ENCODE data around the gene PPFIBP2. TPM values are rescaled to one million over a fixed set of nuclear protein-coding genes. Genes with fewer than 3 reads are reported as not detected.

The PPFIBP2 gene
- total RNA-seq, 1 experiment from 2014 or later = 21.5 TPM

GRCh38 chr11:7585816-7586215 is 72.0 kb downstream of the PPFIBP2 start:
- no TSS peak for BruUV-seq (replicated peaks)
- no peak for ATAC-seq
- Histone ChIP-seq H3K4me3 (ENCODE audit: low read depth in 2 of 2, low read length in 2 of 2) (no peak overlapping the region), H3K27me3 (ENCODE audit: control insufficient read depth, insufficient read depth, low read length) (no peaks in the 10 kb centered on the region), H3K4me1 (ENCODE audit: control insufficient read depth, insufficient read depth, low read length) (no peaks in the 10 kb centered on the region), H3K9me3 (ENCODE audit: control insufficient read depth, insufficient read depth, low read depth, low read length) (no peaks in the 10 kb centered on the region), H3K27ac (ENCODE audit: low read length) (no peak overlapping the region), H3K36me3 (ENCODE audit: control insufficient read depth, insufficient read depth, low read length) (no peaks in the 10 kb centered on the region)
- ChIA-PET POLR2A (no interaction called here), CTCF (no interaction called here)
- TF ChIP-seq POLR2AphosphoS5 (IDR thresholded peaks at IDR 0.05; ENCODE audit: low read depth, low read length) (no peak), REST (IDR thresholded peaks at IDR 0.05; ENCODE audit: insufficient read depth in 1 of 2, low read depth in 2 of 2, low read length in 1 of 2) (no peak), TCF7L2 (IDR thresholded peaks at IDR 0.05; ENCODE audit: low read depth, low read length) (no peak), CTCF (IDR thresholded peaks at IDR 0.05) (no peak), SIN3A (IDR thresholded peaks at IDR 0.05; ENCODE audit: borderline replicate concordance, insufficient read depth, low read depth, low read length) (no peak)
- DNase-seq (ENCODE audit: low read depth, low spot score) = no peak
- intact Hi-C loops (cut with micrococcal nuclease; ENCODE audit: unreplicated experiment) = no loop called here
- in situ Hi-C loops (cut with HindIII; ENCODE audit: low pct_unique_long_range_greater_than_20kb, low sequenced_read_pairs) = no loop called here

- H3K36me3 ChIP-seq (ENCODE audit: control insufficient read depth, insufficient read depth, low read length) = no peaks in the 10 kb centered on the region
- no peak for DNase-seq (ENCODE audit: low read depth, low spot score)
- no peaks in the 10 kb centered on the region for H3K9me3 ChIP-seq (ENCODE audit: control insufficient read depth, insufficient read depth, low read depth, low read length)
- H3K4me3 ChIP-seq (ENCODE audit: low read depth in 2 of 2, low read length in 2 of 2) = no peak overlapping the region
- TF ChIP-seq CTCF (IDR thresholded peaks at IDR 0.05) (no peak), POLR2AphosphoS5 (IDR thresholded peaks at IDR 0.05; ENCODE audit: low read depth, low read length) (no peak), REST (IDR thresholded peaks at IDR 0.05; ENCODE audit: insufficient read depth in 1 of 2, low read depth in 2 of 2, low read length in 1 of 2) (no peak), SIN3A (IDR thresholded peaks at IDR 0.05; ENCODE audit: borderline replicate concordance, insufficient read depth, low read depth, low read length) (no peak), TCF7L2 (IDR thresholded peaks at IDR 0.05; ENCODE audit: low read depth, low read length) (no peak)
- no peaks in the 10 kb centered on the region for H3K27me3 ChIP-seq (ENCODE audit: control insufficient read depth, insufficient read depth, low read length)
- H3K27ac ChIP-seq (ENCODE audit: low read length) = no peak overlapping the region
- H3K4me1 ChIP-seq (ENCODE audit: control insufficient read depth, insufficient read depth, low read length) = no peaks in the 10 kb centered on the region
- BruUV-seq (replicated peaks) = no TSS peak
- in situ Hi-C loops (cut with HindIII; ENCODE audit: low pct_unique_long_range_greater_than_20kb, low sequenced_read_pairs) (no loop called here), intact Hi-C loops (cut with micrococcal nuclease; ENCODE audit: unreplicated experiment) (no loop called here)
- ATAC-seq = no peak
- ChIA-PET CTCF (interaction anchor here (0.9 kb wide), 1 partner anchor 79 kb away, joined by 3 read pairs; no protein-coding TSS in a partner anchor), POLR2A (no interaction called here)
Observed at GRCh38 chr11:7586376-7586775, 72.6 kb downstream of the PPFIBP2 start.
